HEK293 (cell line): ENCODE results near the gene BLVRB.
A peak's percentile ranks its signal among the peaks of the same experiment; 100 is the strongest.

ENCODE experiments used
- CTCF ChIA-PET: fragments of 350-600 bp; formaldehyde crosslinking; extraction: SDS; loops from one replicate; lab custom pipeline; 2021; ENCODE audit warnings: antibody characterized with exemption; lab: Yijun Ruan, JAX
- POLR2A ChIA-PET: fragments of 300-600 bp; formaldehyde crosslinking; extraction: SDS; loops from one replicate; lab custom pipeline; 2020; ENCODE audit warnings: antibody characterized with exemption, inconsistent platforms; lab: Yijun Ruan, JAX
- H3K27ac ChIP-seq: fragments of 200-500 bp; sonication (Bioruptor generic); 2 replicates; pipeline ENCODE4 v1.5.1; 2014; ENCODE audit warnings: low read depth, low read length, control low read depth, inconsistent platforms; ENCODE audit errors: extremely low read depth
- H3K36me3 ChIP-seq, 2 experiments: fragments of 200-500 bp in 1 of 2; sonication (Bioruptor generic) in 1 of 2; 1 replicate in 1 of 2; 2 replicates in 1 of 2; pipeline ENCODE4 v1.5.1; 2014 to 2017; ENCODE audit warnings: inconsistent platforms in 2 of 2, low read length in 2 of 2; ENCODE audit not compliant: control insufficient read depth in 2 of 2, insufficient read depth in 1 of 2
- H3K4me1 ChIP-seq: fragments of 200-500 bp; sonication (Bioruptor generic); 2 replicates; pipeline ENCODE4 v1.5.1; 2014; ENCODE audit warnings: mild to moderate bottlenecking, low read length, inconsistent platforms; ENCODE audit not compliant: control insufficient read depth, insufficient read depth
- H3K4me3 ChIP-seq: 2 replicates; pipeline ENCODE4 v1.5.1; 2011; ENCODE audit warnings: low read depth, mild to moderate bottlenecking, control low read depth, low read length, moderate library complexity
- H3K9me3 ChIP-seq: fragments of 200-500 bp; sonication (Bioruptor generic); 2 replicates; pipeline ENCODE4 v1.5.1; 2014; ENCODE audit warnings: low read depth, low read length, inconsistent platforms; ENCODE audit not compliant: control insufficient read depth, insufficient read depth
- KLF8 ChIP-seq: fragments of 450-650 bp; formaldehyde crosslinking; IDR thresholded peaks from 2 replicates; pipeline ENCODE4 v1.5.1; 2016; ENCODE audit warnings: missing biosample characterization, missing genetic modification characterization
- PRDM1 ChIP-seq: fragments of 450-650 bp; formaldehyde crosslinking; IDR thresholded peaks from 2 replicates; pipeline ENCODE4; 2016; ENCODE audit warnings: missing biosample characterization, missing genetic modification characterization
- TRIM28 ChIP-seq: IDR thresholded peaks from 2 replicates; pipeline ENCODE4 v1.6.1; 2011; ENCODE audit warnings: low read length, control low read depth, borderline replicate concordance
- WT1 ChIP-seq: fragments of 450-650 bp; formaldehyde crosslinking; IDR thresholded peaks from 2 replicates; pipeline ENCODE4 v1.5.1; 2016; ENCODE audit warnings: missing biosample characterization, missing genetic modification characterization
- ZBTB17 ChIP-seq: fragments of 450-650 bp; formaldehyde crosslinking; IDR thresholded peaks from 2 replicates; pipeline ENCODE4 v1.5.1; 2016; ENCODE audit warnings: missing biosample characterization, missing genetic modification characterization
- ZBTB20 ChIP-seq: fragments of 450-650 bp; formaldehyde crosslinking; IDR thresholded peaks from 2 replicates; pipeline ENCODE4 v1.5.1; 2016; ENCODE audit warnings: missing biosample characterization, missing genetic modification characterization
- ZBTB21 ChIP-seq: fragments of 450-650 bp; formaldehyde crosslinking; IDR thresholded peaks from 2 replicates; pipeline ENCODE4 v1.5.1; 2017; ENCODE audit warnings: missing biosample characterization, missing genetic modification characterization
- ZNF10 ChIP-seq: fragments of 450-650 bp; formaldehyde crosslinking; IDR thresholded peaks from 2 replicates; pipeline ENCODE4 v1.5.1; 2017; ENCODE audit warnings: missing biosample characterization, missing genetic modification characterization
- ZNF114 ChIP-seq: fragments of 450-650 bp; formaldehyde crosslinking; IDR thresholded peaks from 2 replicates; pipeline ENCODE4 v1.5.0; 2017; ENCODE audit warnings: missing biosample characterization, missing genetic modification characterization
- ZNF155 ChIP-seq: fragments of 450-650 bp; formaldehyde crosslinking; IDR thresholded peaks from 2 replicates; pipeline ENCODE4 v1.5.1; 2016; ENCODE audit warnings: missing biosample characterization, missing genetic modification characterization
- ZNF19 ChIP-seq: fragments of 450-650 bp; formaldehyde crosslinking; IDR thresholded peaks from 2 replicates; pipeline ENCODE4; 2016; ENCODE audit warnings: missing biosample characterization, missing genetic modification characterization, low read depth
- ZNF202 ChIP-seq: fragments of 450-650 bp; formaldehyde crosslinking; IDR thresholded peaks from 2 replicates; pipeline ENCODE4 v1.5.1; 2016; ENCODE audit warnings: missing biosample characterization, missing genetic modification characterization, borderline replicate concordance
- ZNF324 ChIP-seq: fragments of 450-650 bp; formaldehyde crosslinking; IDR thresholded peaks from 2 replicates; pipeline ENCODE4 v1.5.1; 2016; ENCODE audit warnings: missing biosample characterization, missing genetic modification characterization
- ZNF366 ChIP-seq: fragments of 450-650 bp; formaldehyde crosslinking; conservative IDR thresholded peaks from 2 replicates; pipeline ENCODE4 v1.5.1; 2016; ENCODE audit warnings: missing biosample characterization, missing genetic modification characterization
- ZNF394 ChIP-seq: fragments of 450-650 bp; formaldehyde crosslinking; IDR thresholded peaks from 2 replicates; pipeline ENCODE4 v1.5.1; 2016; ENCODE audit warnings: missing biosample characterization, missing genetic modification characterization, mild to moderate bottlenecking, moderate library complexity, borderline replicate concordance
- ZNF561 ChIP-seq: fragments of 450-650 bp; IDR thresholded peaks from 2 replicates; pipeline ENCODE4 v1.5.1; 2018; ENCODE audit warnings: missing biosample characterization, missing genetic modification characterization, borderline replicate concordance
- ZNF654 ChIP-seq: fragments of 450-650 bp; formaldehyde crosslinking; IDR thresholded peaks from 2 replicates; pipeline ENCODE4 v1.5.1; 2016; ENCODE audit warnings: low read depth, missing biosample characterization, missing genetic modification characterization
- ZNF670 ChIP-seq: fragments of 450-650 bp; formaldehyde crosslinking; IDR thresholded peaks from 2 replicates; pipeline ENCODE4 v1.5.1; 2016; ENCODE audit warnings: missing biosample characterization, missing genetic modification characterization, low read depth
- ZNF701 ChIP-seq: fragments of 450-650 bp; formaldehyde crosslinking; IDR thresholded peaks from 2 replicates; pipeline ENCODE4 v1.5.1; 2016; ENCODE audit warnings: missing biosample characterization, missing genetic modification characterization
- ZNF768 ChIP-seq: fragments of 450-650 bp; formaldehyde crosslinking; IDR thresholded peaks from 2 replicates; pipeline ENCODE4 v1.5.1; 2018; ENCODE audit warnings: missing biosample characterization, mild to moderate bottlenecking, missing genetic modification characterization
- ZNF791 ChIP-seq: fragments of 450-650 bp; formaldehyde crosslinking; IDR thresholded peaks from 2 replicates; pipeline ENCODE4 v1.5.1; 2016; ENCODE audit warnings: missing biosample characterization, missing genetic modification characterization
- ZNF837 ChIP-seq: fragments of 450-650 bp; formaldehyde crosslinking; IDR thresholded peaks from 2 replicates; pipeline ENCODE4 v1.5.1; 2016; ENCODE audit warnings: missing biosample characterization, missing genetic modification characterization
- ZSCAN30 ChIP-seq: fragments of 450-650 bp; IDR thresholded peaks from 2 replicates; pipeline ENCODE4 v1.5.1; 2018; ENCODE audit warnings: missing biosample characterization, mild to moderate bottlenecking, missing genetic modification characterization, moderate library complexity
- TF ChIP-seq, protein P1 (sequence below): fragments of 450-650 bp; formaldehyde crosslinking; IDR thresholded peaks from 2 replicates; pipeline ENCODE4 v1.5.1; 2016; ENCODE audit warnings: missing biosample characterization, missing genetic modification characterization, low read depth
- TF ChIP-seq, protein P2 (sequence below): fragments of 450-650 bp; formaldehyde crosslinking; IDR thresholded peaks from 2 replicates; pipeline ENCODE4 v1.5.1; 2016; ENCODE audit warnings: missing biosample characterization, missing genetic modification characterization
- TF ChIP-seq, protein P3 (sequence below): fragments of 450-650 bp; formaldehyde crosslinking; optimal IDR thresholded peaks from 2 replicates; pipeline ENCODE3; 2016; ENCODE audit warnings: missing biosample characterization, mild to moderate bottlenecking, missing genetic modification characterization
- TF ChIP-seq, protein P4 (sequence below): fragments of 450-650 bp; formaldehyde crosslinking; IDR thresholded peaks from 2 replicates; pipeline ENCODE4 v1.5.1; 2016; ENCODE audit warnings: missing biosample characterization, missing genetic modification characterization

Gene BLVRB

DNA sequence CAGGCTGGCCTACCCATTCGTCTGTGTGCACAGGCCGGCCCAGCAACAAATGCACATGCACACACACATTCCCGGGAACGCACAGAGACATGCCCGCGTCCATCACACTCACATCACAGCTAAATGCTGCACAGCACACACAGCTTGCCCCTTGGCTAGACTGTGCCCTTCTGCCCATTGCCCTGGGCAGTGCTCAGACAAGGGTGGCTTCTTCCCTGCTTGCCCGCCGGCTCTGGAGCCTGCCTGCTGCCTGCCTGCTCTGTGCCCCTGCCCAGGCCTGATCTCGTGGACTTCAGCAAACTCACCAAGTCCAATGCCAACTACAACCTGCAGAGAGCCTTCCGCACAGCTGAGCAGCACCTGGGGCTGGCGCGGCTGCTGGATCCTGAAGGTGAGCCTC is 31.7 kb upstream of the BLVRB start:
- ChIA-PET POLR2A (interaction anchor here (0.5 to 1.0 kb wide), 2 partner anchors 17 to 187 kb away, joined by 4 to 7 read pairs; no protein-coding TSS in a partner anchor), CTCF (interaction anchor here (1.2 to 1.3 kb wide), 2 partner anchors 13 to 32 kb away, joined by 3 to 9 read pairs; partner anchors contain the start of gene BLVRB)

DNA sequence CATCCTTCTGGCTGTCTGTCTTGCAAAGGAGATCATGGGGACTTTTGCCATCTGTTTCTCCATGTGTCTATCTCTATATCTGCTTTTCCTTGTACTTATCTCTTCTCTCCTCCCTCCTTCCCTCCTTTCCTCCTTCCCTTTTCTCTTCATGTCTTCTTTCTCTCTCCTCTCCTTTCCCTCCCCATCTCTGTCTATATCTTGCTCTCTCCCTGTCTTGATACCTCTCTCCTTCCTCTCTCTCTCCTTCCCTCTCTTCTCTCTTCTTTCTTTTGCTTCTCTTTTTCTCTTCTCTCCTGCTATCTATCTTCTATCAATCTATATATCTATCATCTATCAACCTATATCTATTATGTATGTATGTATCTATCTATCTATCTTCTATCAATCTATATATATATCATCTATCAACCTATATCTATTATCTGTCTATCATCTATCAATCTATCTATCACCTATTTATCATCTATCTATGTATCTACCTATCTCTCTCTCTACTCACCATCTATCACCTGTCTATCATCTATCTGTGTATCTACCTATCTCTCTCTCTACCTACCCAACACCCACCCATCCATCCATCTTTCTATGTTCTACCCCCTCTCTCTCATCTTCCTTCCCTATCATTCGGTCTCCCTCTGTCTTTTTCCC is 28.8 kb upstream of the BLVRB start:
- POLR2A ChIA-PET: interaction anchor here (0.7 kb wide), 1 partner anchor 77 kb away, joined by 3 read pairs; no protein-coding TSS in a partner anchor
- no peaks in the 10 kb centered on the region for H3K4me1 ChIP-seq
- no peak overlapping the region for H3K4me3 ChIP-seq
- CTCF ChIA-PET: interaction anchor here (0.6 to 1.9 kb wide), 3 partner anchors 13 to 73 kb away, joined by 3 to 5 read pairs (median 4); no protein-coding TSS in a partner anchor
- no peaks in the 10 kb centered on the region; the same call in 1 of the 2 replicates for H3K9me3 ChIP-seq
- H3K27ac ChIP-seq: no peak overlapping the region
- no peaks in the 10 kb centered on the region; a peak in 1 of 3 replicates for H3K36me3 ChIP-seq
- TF ChIP-seq ZNF394 (tag by site-specific recombination) (no peak), ZNF768 (tag by site-specific recombination) (no peak), ZNF155 (tag by site-specific recombination) (no peak), ZNF10 (tag by site-specific recombination) (no peak), KLF8 (tag by site-specific recombination) (no peak), ZNF791 (tag by site-specific recombination) (no peak), WT1 (tag by site-specific recombination) (no peak), ZNF324 (tag by site-specific recombination) (no peak), ZBTB17 (tag by site-specific recombination) (peak; percentile 64; the same call in 1 of the 2 replicates), PRDM1 (tag by site-specific recombination) (peak; percentile 95), ZNF202 (tag by site-specific recombination) (no peak), ZNF654 (tag by site-specific recombination) (no peak), ZNF701 (tag by site-specific recombination) (no peak), ZNF561 (tag by site-specific recombination) (no peak), ZNF670 (tag by site-specific recombination) (no peak), ZSCAN30 (no peak), ZNF837 (tag by site-specific recombination) (no peak), ZNF366 (tag by site-specific recombination) (peak; percentile 96), ZBTB21 (tag by site-specific recombination) (no peak), ZNF19 (tag by site-specific recombination) (0 out of 2 replicates have a peak, but pooled peaks have one; percentile 11)
- TF ChIP-seq, protein P1, sequence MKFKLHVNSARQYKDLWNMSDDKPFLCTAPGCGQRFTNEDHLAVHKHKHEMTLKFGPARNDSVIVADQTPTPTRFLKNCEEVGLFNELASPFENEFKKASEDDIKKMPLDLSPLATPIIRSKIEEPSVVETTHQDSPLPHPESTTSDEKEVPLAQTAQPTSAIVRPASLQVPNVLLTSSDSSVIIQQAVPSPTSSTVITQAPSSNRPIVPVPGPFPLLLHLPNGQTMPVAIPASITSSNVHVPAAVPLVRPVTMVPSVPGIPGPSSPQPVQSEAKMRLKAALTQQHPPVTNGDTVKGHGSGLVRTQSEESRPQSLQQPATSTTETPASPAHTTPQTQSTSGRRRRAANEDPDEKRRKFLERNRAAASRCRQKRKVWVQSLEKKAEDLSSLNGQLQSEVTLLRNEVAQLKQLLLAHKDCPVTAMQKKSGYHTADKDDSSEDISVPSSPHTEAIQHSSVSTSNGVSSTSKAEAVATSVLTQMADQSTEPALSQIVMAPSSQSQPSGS (tag by site-specific recombination): no peak
- TF ChIP-seq, protein P2, sequence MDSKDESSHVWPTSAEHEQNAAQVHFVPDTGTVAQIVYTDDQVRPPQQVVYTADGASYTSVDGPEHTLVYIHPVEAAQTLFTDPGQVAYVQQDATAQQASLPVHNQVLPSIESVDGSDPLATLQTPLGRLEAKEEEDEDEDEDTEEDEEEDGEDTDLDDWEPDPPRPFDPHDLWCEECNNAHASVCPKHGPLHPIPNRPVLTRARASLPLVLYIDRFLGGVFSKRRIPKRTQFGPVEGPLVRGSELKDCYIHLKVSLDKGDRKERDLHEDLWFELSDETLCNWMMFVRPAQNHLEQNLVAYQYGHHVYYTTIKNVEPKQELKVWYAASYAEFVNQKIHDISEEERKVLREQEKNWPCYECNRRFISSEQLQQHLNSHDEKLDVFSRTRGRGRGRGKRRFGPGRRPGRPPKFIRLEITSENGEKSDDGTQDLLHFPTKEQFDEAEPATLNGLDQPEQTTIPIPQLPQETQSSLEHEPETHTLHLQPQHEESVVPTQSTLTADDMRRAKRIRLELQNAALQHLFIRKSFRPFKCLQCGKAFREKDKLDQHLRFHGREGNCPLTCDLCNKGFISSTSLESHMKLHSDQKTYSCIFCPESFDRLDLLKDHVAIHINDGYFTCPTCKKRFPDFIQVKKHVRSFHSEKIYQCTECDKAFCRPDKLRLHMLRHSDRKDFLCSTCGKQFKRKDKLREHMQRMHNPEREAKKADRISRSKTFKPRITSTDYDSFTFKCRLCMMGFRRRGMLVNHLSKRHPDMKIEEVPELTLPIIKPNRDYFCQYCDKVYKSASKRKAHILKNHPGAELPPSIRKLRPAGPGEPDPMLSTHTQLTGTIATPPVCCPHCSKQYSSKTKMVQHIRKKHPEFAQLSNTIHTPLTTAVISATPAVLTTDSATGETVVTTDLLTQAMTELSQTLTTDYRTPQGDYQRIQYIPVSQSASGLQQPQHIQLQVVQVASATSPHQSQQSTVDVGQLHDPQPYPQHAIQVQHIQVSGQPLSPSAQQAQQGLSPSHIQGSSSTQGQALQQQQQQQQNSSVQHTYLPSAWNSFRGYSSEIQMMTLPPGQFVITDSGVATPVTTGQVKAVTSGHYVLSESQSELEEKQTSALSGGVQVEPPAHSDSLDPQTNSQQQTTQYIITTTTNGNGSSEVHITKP (tag by site-specific recombination): no peak

More for the DNA sequence above, 31.7 kb upstream of the BLVRB start:
- Histone ChIP-seq H3K9me3 (no peaks in the 10 kb centered on the region; the same call in 1 of the 2 replicates), H3K4me1 (no peaks in the 10 kb centered on the region), H3K4me3 (no peak overlapping the region), H3K36me3 (no peaks in the 10 kb centered on the region; a peak in 1 of 3 replicates), H3K27ac (no peak overlapping the region)
- TF ChIP-seq ZBTB20 (0 out of 2 replicates have a peak, but pooled peaks have one; percentile 9), TRIM28 (no peak), ZNF114 (tag by site-specific recombination) (no peak)
- TF ChIP-seq, protein P3, sequence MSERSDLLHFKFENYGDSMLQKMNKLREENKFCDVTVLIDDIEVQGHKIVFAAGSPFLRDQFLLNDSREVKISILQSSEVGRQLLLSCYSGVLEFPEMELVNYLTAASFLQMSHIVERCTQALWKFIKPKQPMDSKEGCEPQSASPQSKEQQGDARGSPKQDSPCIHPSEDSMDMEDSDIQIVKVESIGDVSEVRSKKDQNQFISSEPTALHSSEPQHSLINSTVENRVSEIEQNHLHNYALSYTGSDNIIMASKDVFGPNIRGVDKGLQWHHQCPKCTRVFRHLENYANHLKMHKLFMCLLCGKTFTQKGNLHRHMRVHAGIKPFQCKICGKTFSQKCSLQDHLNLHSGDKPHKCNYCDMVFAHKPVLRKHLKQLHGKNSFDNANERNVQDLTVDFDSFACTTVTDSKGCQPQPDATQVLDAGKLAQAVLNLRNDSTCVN: peak; percentile 9
- TF ChIP-seq, protein P4, sequence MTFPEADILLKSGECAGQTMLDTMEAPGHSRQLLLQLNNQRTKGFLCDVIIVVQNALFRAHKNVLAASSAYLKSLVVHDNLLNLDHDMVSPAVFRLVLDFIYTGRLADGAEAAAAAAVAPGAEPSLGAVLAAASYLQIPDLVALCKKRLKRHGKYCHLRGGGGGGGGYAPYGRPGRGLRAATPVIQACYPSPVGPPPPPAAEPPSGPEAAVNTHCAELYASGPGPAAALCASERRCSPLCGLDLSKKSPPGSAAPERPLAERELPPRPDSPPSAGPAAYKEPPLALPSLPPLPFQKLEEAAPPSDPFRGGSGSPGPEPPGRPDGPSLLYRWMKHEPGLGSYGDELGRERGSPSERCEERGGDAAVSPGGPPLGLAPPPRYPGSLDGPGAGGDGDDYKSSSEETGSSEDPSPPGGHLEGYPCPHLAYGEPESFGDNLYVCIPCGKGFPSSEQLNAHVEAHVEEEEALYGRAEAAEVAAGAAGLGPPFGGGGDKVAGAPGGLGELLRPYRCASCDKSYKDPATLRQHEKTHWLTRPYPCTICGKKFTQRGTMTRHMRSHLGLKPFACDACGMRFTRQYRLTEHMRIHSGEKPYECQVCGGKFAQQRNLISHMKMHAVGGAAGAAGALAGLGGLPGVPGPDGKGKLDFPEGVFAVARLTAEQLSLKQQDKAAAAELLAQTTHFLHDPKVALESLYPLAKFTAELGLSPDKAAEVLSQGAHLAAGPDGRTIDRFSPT (tag by site-specific recombination): peak; percentile 87
